ENCODE data around the gene TP53I13. TPM values are rescaled to one million over a fixed set of nuclear protein-coding genes. Genes with fewer than 3 reads are reported as not detected.
"Not testable (repeated sequence)": the region's sequence is repeated elsewhere in the genome, so short reads cannot be mapped to it uniquely, and the experiment has no call there.

The TP53I13 gene
- total RNA-seq, 1 donor = 57.2 TPM

- no peaks in the 10 kb centered on the region for H3K79me2 ChIP-seq (ENCODE audit: insufficient read depth, low read length)
- no peaks in the 10 kb centered on the region for H4K20me1 ChIP-seq (ENCODE audit: insufficient read depth, low read length)
- H3K36me3 ChIP-seq (ENCODE audit: insufficient read depth, low read length) = peaks cover 4% of the 10 kb centered on the region
- H3K9me3 ChIP-seq (ENCODE audit: low read depth, low read length) = no peaks in the 10 kb centered on the region
- TF ChIP-seq CTCF (IDR thresholded peaks at IDR 0.05; ENCODE audit: extremely low read depth, low read depth, low read length) = no peak
- no peaks in the 10 kb centered on the region for H3K4me1 ChIP-seq (ENCODE audit: insufficient read depth, low read length)
- no peak for DNase-seq (ENCODE audit: insufficient read length, low spot score, missing footprints)
- no peak overlapping the region for H3K4me3 ChIP-seq (ENCODE audit: insufficient read depth, low read length)
- H3K27me3 ChIP-seq (ENCODE audit: insufficient read depth, low read length) = no peaks in the 10 kb centered on the region
- H2AFZ ChIP-seq (ENCODE audit: low read length) = no peak overlapping the region
- H3K27ac ChIP-seq (ENCODE audit: low read depth, low read length) = no peak overlapping the region
- H3K4me2 ChIP-seq (ENCODE audit: insufficient read depth, low read length) = no peak overlapping the region
These were observed 19.2 kb upstream of the TP53I13 start for GRCh38 chr17:29549177-29549923.

GRCh38 chr17:29555840-29556239, 12.7 kb upstream of the TP53I13 start:
- Histone ChIP-seq H3K4me2 (ENCODE audit: insufficient read depth, low read length) (no peak overlapping the region), H3K27ac (ENCODE audit: low read depth, low read length) (no peak overlapping the region), H3K79me2 (ENCODE audit: insufficient read depth, low read length) (no peaks in the 10 kb centered on the region), H3K27me3 (ENCODE audit: insufficient read depth, low read length) (no peaks in the 10 kb centered on the region), H3K4me1 (ENCODE audit: insufficient read depth, low read length) (peaks cover 7% of the 10 kb centered on the region), H3K9me3 (ENCODE audit: low read depth, low read length) (no peaks in the 10 kb centered on the region), H2AFZ (ENCODE audit: low read length) (no peak overlapping the region), H3K4me3 (ENCODE audit: insufficient read depth, low read length) (no peak overlapping the region), H4K20me1 (ENCODE audit: insufficient read depth, low read length) (no peaks in the 10 kb centered on the region), H3K36me3 (ENCODE audit: insufficient read depth, low read length) (no peaks in the 10 kb centered on the region)
- DNase-seq (ENCODE audit: insufficient read length, low spot score, missing footprints) = peak; percentile 34
- no peak for TF ChIP-seq CTCF (IDR thresholded peaks at IDR 0.05; ENCODE audit: extremely low read depth, low read depth, low read length)

- no peaks in the 10 kb centered on the region for H3K79me2 ChIP-seq (ENCODE audit: insufficient read depth, low read length)
- peaks cover 7% of the 10 kb centered on the region for H3K4me1 ChIP-seq (ENCODE audit: insufficient read depth, low read length)
- H3K4me2 ChIP-seq (ENCODE audit: insufficient read depth, low read length) = no peak overlapping the region
- no peak overlapping the region for H3K4me3 ChIP-seq (ENCODE audit: insufficient read depth, low read length)
- no peaks in the 10 kb centered on the region for H3K9me3 ChIP-seq (ENCODE audit: low read depth, low read length)
- peak overlapping the region; percentile 37 for H3K27ac ChIP-seq (ENCODE audit: low read depth, low read length)
- H3K27me3 ChIP-seq (ENCODE audit: insufficient read depth, low read length) = no peaks in the 10 kb centered on the region
- no peak overlapping the region for H2AFZ ChIP-seq (ENCODE audit: low read length)
- TF ChIP-seq CTCF (IDR thresholded peaks at IDR 0.05; ENCODE audit: extremely low read depth, low read depth, low read length) = no peak
- H4K20me1 ChIP-seq (ENCODE audit: insufficient read depth, low read length) = peaks cover 5% of the 10 kb centered on the region
- H3K36me3 ChIP-seq (ENCODE audit: insufficient read depth, low read length) = no peaks in the 10 kb centered on the region
- peak; percentile 91 for DNase-seq (ENCODE audit: insufficient read length, low spot score, missing footprints)
These were observed 11.3 kb upstream of the TP53I13 start for GRCh38 chr17:29557085-29557738.

- peaks cover 5% of the 10 kb centered on the region for H4K20me1 ChIP-seq (ENCODE audit: insufficient read depth, low read length)
- H3K36me3 ChIP-seq (ENCODE audit: insufficient read depth, low read length) = peaks cover 3% of the 10 kb centered on the region
- H3K79me2 ChIP-seq (ENCODE audit: insufficient read depth, low read length) = no peaks in the 10 kb centered on the region
- no peak overlapping the region for H3K4me3 ChIP-seq (ENCODE audit: insufficient read depth, low read length)
- H3K4me2 ChIP-seq (ENCODE audit: insufficient read depth, low read length) = no peak overlapping the region
- no peak for DNase-seq (ENCODE audit: insufficient read length, low spot score, missing footprints)
- peaks cover 7% of the 10 kb centered on the region for H3K4me1 ChIP-seq (ENCODE audit: insufficient read depth, low read length)
- no peaks in the 10 kb centered on the region for H3K27me3 ChIP-seq (ENCODE audit: insufficient read depth, low read length)
- no peak overlapping the region for H2AFZ ChIP-seq (ENCODE audit: low read length)
- no peak overlapping the region for H3K27ac ChIP-seq (ENCODE audit: low read depth, low read length)
- no peak for TF ChIP-seq CTCF (IDR thresholded peaks at IDR 0.05; ENCODE audit: extremely low read depth, low read depth, low read length)
- no peaks in the 10 kb centered on the region for H3K9me3 ChIP-seq (ENCODE audit: low read depth, low read length)
These were observed 10.8 kb upstream of the TP53I13 start for GRCh38 chr17:29557739-29558116.

- H2AFZ ChIP-seq (ENCODE audit: low read length); H3K79me2 ChIP-seq (ENCODE audit: insufficient read depth, low read length); H3K36me3 ChIP-seq (ENCODE audit: insufficient read depth, low read length); H3K4me2 ChIP-seq (ENCODE audit: insufficient read depth, low read length); DNase-seq (ENCODE audit: insufficient read length, low spot score, missing footprints); H4K20me1 ChIP-seq (ENCODE audit: insufficient read depth, low read length); H3K9me3 ChIP-seq (ENCODE audit: low read depth, low read length); H3K27me3 ChIP-seq (ENCODE audit: insufficient read depth, low read length); H3K4me3 ChIP-seq (ENCODE audit: insufficient read depth, low read length); H3K27ac ChIP-seq (ENCODE audit: low read depth, low read length); H3K4me1 ChIP-seq (ENCODE audit: insufficient read depth, low read length): not testable (repeated sequence)
These were observed 10.4 kb upstream of the TP53I13 start for GRCh38 chr17:29558139-29558538.
